ENCODE data around the gene DPH3.

- no peak for TF ChIP-seq CTCF (conservative IDR thresholded peaks at IDR 0.05)
- no peak for TF ChIP-seq ZFX (IDR thresholded peaks at IDR 0.05)
These were observed 44.0 kb upstream of the DPH3 start for GRCh38 chr3:16308727-16309126.
